Measurements from ENCODE around the gene XPNPEP2. TPM values are rescaled to one million over a fixed set of nuclear protein-coding genes. Genes with fewer than 3 reads are reported as not detected.

The XPNPEP2 gene
- total RNA-seq, 4 donors from 2014 or later, result 2.9 to 4.6 (median 3.9) TPM

DNA sequence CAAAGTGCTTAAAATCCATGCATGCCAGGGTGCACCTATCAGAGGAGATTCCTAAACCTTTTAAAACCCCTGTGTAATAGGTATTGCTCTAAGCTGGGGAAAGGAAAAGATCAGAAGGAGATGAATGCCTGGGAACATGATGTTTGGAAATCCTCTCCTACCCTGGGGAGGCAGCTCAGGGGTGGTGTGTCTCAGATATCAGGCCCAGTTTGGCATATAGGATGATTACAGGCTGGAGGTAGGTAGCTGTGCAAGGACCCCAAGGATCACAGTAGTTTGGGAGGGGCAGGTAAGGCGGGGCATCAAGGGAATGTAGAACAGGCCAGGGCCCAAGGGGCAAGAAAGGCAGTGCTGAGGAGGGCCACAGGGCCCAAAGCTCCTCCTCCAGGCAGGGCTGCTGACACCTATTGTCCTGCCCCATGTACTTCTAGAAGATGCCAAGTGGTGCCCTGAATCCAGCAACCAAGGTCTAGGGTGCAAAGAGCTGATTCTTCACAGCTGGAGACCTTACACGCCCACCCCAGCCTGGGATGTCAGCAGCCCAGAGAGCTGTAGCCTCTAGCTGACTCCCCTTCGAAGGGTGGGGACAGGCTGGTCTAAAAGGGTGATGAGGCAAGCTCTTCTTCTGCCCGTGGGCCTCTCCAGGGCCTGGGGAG, 58.6 kb downstream of the XPNPEP2 start:
- H3K36me3 ChIP-seq, result no peaks in the 10 kb centered on the region
- H3K4me3 ChIP-seq, result no peak overlapping the region
- intact Hi-C loops (cut with DNase I; ENCODE audit: low total_unique reads), result no loop called here
- H3K27ac ChIP-seq, result no peak overlapping the region
- DNase-seq, result no peak
- TF ChIP-seq, protein P1, sequence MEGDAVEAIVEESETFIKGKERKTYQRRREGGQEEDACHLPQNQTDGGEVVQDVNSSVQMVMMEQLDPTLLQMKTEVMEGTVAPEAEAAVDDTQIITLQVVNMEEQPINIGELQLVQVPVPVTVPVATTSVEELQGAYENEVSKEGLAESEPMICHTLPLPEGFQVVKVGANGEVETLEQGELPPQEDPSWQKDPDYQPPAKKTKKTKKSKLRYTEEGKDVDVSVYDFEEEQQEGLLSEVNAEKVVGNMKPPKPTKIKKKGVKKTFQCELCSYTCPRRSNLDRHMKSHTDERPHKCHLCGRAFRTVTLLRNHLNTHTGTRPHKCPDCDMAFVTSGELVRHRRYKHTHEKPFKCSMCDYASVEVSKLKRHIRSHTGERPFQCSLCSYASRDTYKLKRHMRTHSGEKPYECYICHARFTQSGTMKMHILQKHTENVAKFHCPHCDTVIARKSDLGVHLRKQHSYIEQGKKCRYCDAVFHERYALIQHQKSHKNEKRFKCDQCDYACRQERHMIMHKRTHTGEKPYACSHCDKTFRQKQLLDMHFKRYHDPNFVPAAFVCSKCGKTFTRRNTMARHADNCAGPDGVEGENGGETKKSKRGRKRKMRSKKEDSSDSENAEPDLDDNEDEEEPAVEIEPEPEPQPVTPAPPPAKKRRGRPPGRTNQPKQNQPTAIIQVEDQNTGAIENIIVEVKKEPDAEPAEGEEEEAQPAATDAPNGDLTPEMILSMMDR (IDR thresholded peaks at IDR 0.05), result no peak
- no peak for TF ChIP-seq POLR2A (IDR thresholded peaks at IDR 0.05)
- no peaks in the 10 kb centered on the region for H3K27me3 ChIP-seq
- no peaks in the 10 kb centered on the region for H3K9me3 ChIP-seq
- H3K4me1 ChIP-seq, result no peaks in the 10 kb centered on the region

DNA sequence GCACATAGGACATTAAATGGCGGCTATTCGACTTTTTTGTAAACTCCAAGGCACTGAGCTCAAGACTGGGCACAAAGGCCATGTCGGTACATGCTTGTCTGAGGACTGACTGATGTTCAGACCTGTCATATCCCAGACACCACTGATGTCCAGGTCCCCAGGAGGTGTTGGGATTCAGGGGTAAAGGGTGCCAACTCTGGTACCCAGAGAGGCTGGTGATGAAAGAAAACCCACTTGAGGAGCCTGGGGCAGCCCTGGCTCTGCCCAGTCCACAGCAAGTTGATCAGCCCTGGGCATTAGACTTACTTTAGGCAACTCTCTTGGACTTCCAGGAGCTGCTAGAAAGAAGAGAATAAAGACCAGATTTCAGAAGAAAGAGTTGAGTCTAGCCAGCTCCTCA, 59.7 kb downstream of the XPNPEP2 start:
- DNase-seq, result no peak
- Histone ChIP-seq H3K9me3 (no peaks in the 10 kb centered on the region), H3K27me3 (no peaks in the 10 kb centered on the region), H3K4me3 (no peak overlapping the region), H3K4me1 (no peaks in the 10 kb centered on the region), H3K27ac (no peak overlapping the region), H3K36me3 (no peaks in the 10 kb centered on the region)
- no peak for TF ChIP-seq POLR2A (IDR thresholded peaks at IDR 0.05)
- TF ChIP-seq, protein P1 (IDR thresholded peaks at IDR 0.05), result no peak
- intact Hi-C loops (cut with DNase I; ENCODE audit: low total_unique reads), result no loop called here

DNA sequence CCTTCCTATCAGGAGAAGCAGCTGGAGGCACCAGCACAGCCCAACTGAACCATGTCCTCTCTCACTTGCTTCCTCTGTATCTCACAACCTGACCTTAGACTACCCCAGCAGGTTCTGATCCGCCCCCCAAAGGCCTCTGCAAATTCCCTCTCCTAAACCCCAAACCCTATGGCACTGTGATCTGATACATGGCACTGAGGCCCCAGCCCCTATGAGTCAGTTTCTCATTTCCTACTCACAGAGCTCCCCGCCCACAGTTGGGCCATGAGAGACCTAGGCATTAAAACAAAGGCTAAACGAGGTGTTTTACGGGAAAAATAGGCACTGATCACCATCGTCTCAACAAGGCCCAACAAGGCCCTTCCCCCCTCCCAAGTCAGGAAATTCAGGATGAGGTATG, 60.1 kb downstream of the XPNPEP2 start:
- H3K4me1 ChIP-seq, result no peaks in the 10 kb centered on the region
- TF ChIP-seq, protein P1 (IDR thresholded peaks at IDR 0.05), result no peak
- no peak for TF ChIP-seq POLR2A (IDR thresholded peaks at IDR 0.05)
- no peaks in the 10 kb centered on the region for H3K9me3 ChIP-seq
- no peaks in the 10 kb centered on the region for H3K27me3 ChIP-seq
- H3K4me3 ChIP-seq, result no peak overlapping the region
- intact Hi-C loops (cut with DNase I; ENCODE audit: low total_unique reads), result no loop called here
- H3K36me3 ChIP-seq, result no peaks in the 10 kb centered on the region
- no peak overlapping the region for H3K27ac ChIP-seq
- DNase-seq, result no peak

DNA sequence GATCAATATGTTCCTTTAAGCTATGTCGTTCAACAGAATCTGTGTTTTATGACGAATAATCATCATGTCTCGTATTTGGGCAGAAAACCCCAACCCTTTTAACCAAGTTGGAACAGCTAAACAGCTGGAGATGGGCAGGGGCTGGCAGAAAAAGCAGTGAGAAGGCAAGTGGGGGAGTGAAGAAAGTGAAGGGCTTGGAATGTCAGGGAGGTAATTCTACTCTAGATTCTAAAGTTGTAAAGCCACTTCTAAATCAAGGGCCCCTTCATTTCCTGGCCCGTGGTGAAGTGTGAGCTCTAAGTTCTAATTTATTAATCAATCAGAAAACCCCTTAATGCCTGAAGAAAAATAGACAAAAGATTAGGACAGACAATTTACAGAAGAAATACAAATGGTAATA, 61.4 kb downstream of the XPNPEP2 start:
- Histone ChIP-seq H3K27me3 (no peaks in the 10 kb centered on the region), H3K27ac (no peak overlapping the region), H3K4me3 (no peak overlapping the region)

DNA sequence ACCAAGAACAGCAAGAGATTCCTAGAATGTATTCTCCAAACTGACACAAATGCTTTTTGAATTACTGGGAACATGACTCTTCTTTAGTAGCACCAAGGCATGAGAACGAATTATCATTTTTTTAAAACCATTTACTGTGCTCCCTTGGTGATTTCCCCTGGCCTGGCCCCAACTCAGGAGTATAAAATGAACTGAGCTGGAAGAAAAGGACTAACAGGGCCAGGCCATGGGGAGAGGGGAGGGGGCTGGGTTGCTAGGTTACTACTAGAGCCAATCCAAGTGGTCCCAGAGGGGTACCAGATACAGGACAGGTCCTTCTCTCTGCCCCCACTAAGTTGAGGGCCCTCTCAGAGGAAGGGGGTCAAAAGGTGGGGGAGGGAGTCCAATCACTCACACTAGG, 64.1 kb downstream of the XPNPEP2 start:
- Histone ChIP-seq H3K27ac (no peak overlapping the region), H3K9me3 (no peaks in the 10 kb centered on the region), H3K27me3 (no peaks in the 10 kb centered on the region), H3K4me3 (no peak overlapping the region), H3K4me1 (no peaks in the 10 kb centered on the region), H3K36me3 (no peaks in the 10 kb centered on the region)
- no peak for DNase-seq
- no peak for TF ChIP-seq POLR2A (IDR thresholded peaks at IDR 0.05)
- TF ChIP-seq, protein P1 (IDR thresholded peaks at IDR 0.05), result no peak
- intact Hi-C loops (cut with DNase I; ENCODE audit: low total_unique reads), result no loop called here

More for the DNA sequence above, 61.4 kb downstream of the XPNPEP2 start:
- TF ChIP-seq, protein P1 (IDR thresholded peaks at IDR 0.05), result no peak
- TF ChIP-seq POLR2A (IDR thresholded peaks at IDR 0.05), result no peak
- Histone ChIP-seq H3K9me3 (no peaks in the 10 kb centered on the region), H3K4me1 (no peaks in the 10 kb centered on the region), H3K36me3 (no peaks in the 10 kb centered on the region)
- no peak for DNase-seq
- intact Hi-C loops (cut with DNase I; ENCODE audit: low total_unique reads), result no loop called here

Data from uterus (tissue), 4 donors.